ENCODE data around the gene ARID4A. TPM values are rescaled to one million over a fixed set of nuclear protein-coding genes. Genes with fewer than 3 reads are reported as not detected.

Gene ARID4A
- total and polyA plus RNA-seq, 9 of the 15 experiments (the other 6 are each of a cell fraction or from before 2014, with no cell fraction given), result 2.4 to 11.5 (median 8.7) TPM

- no peak for TF ChIP-seq ARID2 (IDR thresholded peaks at IDR 0.05)
- TF ChIP-seq PHF8 (IDR thresholded peaks at IDR 0.05; ENCODE audit: borderline replicate concordance, low read length), result 0 out of 2 replicates have a peak, but pooled peaks have one; percentile 12
- peak; percentile 55 for TF ChIP-seq RBBP5 (IDR thresholded peaks at IDR 0.05; ENCODE audit: borderline replicate concordance, insufficient read depth, low read length, poor library complexity, severe bottlenecking)
- TF ChIP-seq THAP12 (CRISPR knock-in tag; IDR thresholded peaks at IDR 0.05), result no peak
- TF ChIP-seq BCLAF1 (IDR thresholded peaks at IDR 0.05; ENCODE audit: borderline replicate concordance in 1 of 2, control insufficient read depth in 1 of 2, low read depth in 2 of 2, low read length in 1 of 2), result 0 out of 4 replicates have a peak, but pooled peaks of 1 of the 2 experiments have one; percentile 19
- no peak for TF ChIP-seq UBTF (IDR thresholded peaks at IDR 0.05; ENCODE audit: borderline replicate concordance in 1 of 2, low read depth in 2 of 2, low read length in 2 of 2)
- no peak for TF ChIP-seq NR2F6 (CRISPR knock-in tag; IDR thresholded peaks at IDR 0.05)
- TF ChIP-seq SNAPC5 (CRISPR knock-in tag; IDR thresholded peaks at IDR 0.05), result no peak
- peak; percentile 66; the same call in 1 of the 2 replicates for TF ChIP-seq ETS1 (conservative IDR thresholded peaks at IDR 0.05; ENCODE audit: control insufficient read depth, low read depth, low read length)
- TF ChIP-seq ZFPM2 (CRISPR knock-in tag; IDR thresholded peaks at IDR 0.05), result no peak
- 0 out of 2 replicates have a peak, but pooled peaks have one; percentile 4 for TF ChIP-seq FOXK1 (CRISPR knock-in tag; IDR thresholded peaks at IDR 0.05; ENCODE audit: borderline replicate concordance)
- TF ChIP-seq MLLT1 (IDR thresholded peaks at IDR 0.05), result 0 out of 4 replicates have a peak, but pooled peaks of 1 of the 2 experiments have one; percentile 37
- TF ChIP-seq HBP1 (CRISPR knock-in tag; IDR thresholded peaks at IDR 0.05), result no peak
Observed at GRCh38 chr14:58297412-58297761, 968 bp upstream of the ARID4A start (continued).
